Fibroblast of lung (primary cell): ENCODE data around the gene ZBTB37. TPM values are rescaled to one million over a fixed set of nuclear protein-coding genes. Genes with fewer than 3 reads are reported as not detected.

Source experiments
- DNase-seq, 2 donors: peaks; one replicate each; pipeline versions ENCODE4 v3.0.0 to v3.0.0-alpha.2; 2010; ENCODE audit warnings: low read depth in 2 of 2
- H2AFZ ChIP-seq: 2 replicates; pipeline ENCODE4 v1.5.1; 2012; ENCODE audit warnings: low read length, control low read depth, inconsistent platforms
- H3K27ac ChIP-seq: 2 replicates; pipeline ENCODE4 v1.5.1; 2011; ENCODE audit warnings: low read length, control low read depth; ENCODE audit not compliant: insufficient read depth
- H3K27me3 ChIP-seq: 2 replicates; pipeline ENCODE4 v1.5.1; 2011; ENCODE audit warnings: mild to moderate bottlenecking, low read length; ENCODE audit not compliant: control insufficient read depth, insufficient read depth
- H3K36me3 ChIP-seq: 2 replicates; pipeline ENCODE4 v1.5.1; 2011; ENCODE audit warnings: low read length; ENCODE audit not compliant: control insufficient read depth, insufficient read depth
- H3K4me1 ChIP-seq: 2 replicates; pipeline ENCODE4 v1.5.1; 2011; ENCODE audit warnings: low read length; ENCODE audit not compliant: control insufficient read depth, insufficient read depth; ENCODE audit errors: extremely low read depth
- H3K4me2 ChIP-seq: 2 replicates; pipeline ENCODE4 v1.5.1; 2011; ENCODE audit warnings: low read length, control low read depth; ENCODE audit not compliant: insufficient read depth; ENCODE audit errors: extremely low read depth
- H3K4me3 ChIP-seq, 4 experiments: fragments of 200-600 bp in 1 of 4; sonication (generic) in 1 of 4; replicated peaks in 1 of 4; 2 replicates each; pipeline ENCODE4 v1.5.1; 2011 to 2016; ENCODE audit warnings: low read length in 4 of 4, low read depth in 3 of 4, mild to moderate bottlenecking in 3 of 4, control low read depth in 2 of 4, inconsistent platforms in 1 of 4, mixed read lengths in 1 of 4; ENCODE audit not compliant: insufficient read depth in 1 of 4; ENCODE audit errors: control extremely low read depth in 1 of 4
- H3K79me2 ChIP-seq: 2 replicates; pipeline ENCODE4 v1.5.1; 2012; ENCODE audit warnings: mild to moderate bottlenecking, low read length, inconsistent platforms; ENCODE audit not compliant: control insufficient read depth, insufficient read depth
- H3K9ac ChIP-seq: 2 replicates; pipeline ENCODE4 v1.5.1; 2011; ENCODE audit warnings: mild to moderate bottlenecking, low read length, control low read depth; ENCODE audit not compliant: insufficient read depth
- H3K9me3 ChIP-seq: 2 replicates; pipeline ENCODE4 v1.5.1; 2012; ENCODE audit warnings: low read depth, low read length; ENCODE audit not compliant: control insufficient read depth, insufficient read depth
- H4K20me1 ChIP-seq: 2 replicates; pipeline ENCODE4 v1.5.1; 2011; ENCODE audit warnings: low read length; ENCODE audit not compliant: control insufficient read depth, insufficient read depth; ENCODE audit errors: extremely low read depth
- EZH2 ChIP-seq: IDR thresholded peaks from 2 replicates; pipeline ENCODE4 v1.5.1; 2012; ENCODE audit warnings: low read length, control low read depth, mild to moderate bottlenecking; ENCODE audit errors: missing control alignments
- polyA plus RNA-seq, 2 donors: library from polyadenylated mRNA; depleted of rRNA in 1 of 2; stranded (reverse) in 1 of 2; unstranded in 1 of 2; fragments of >200 nt; gene quantifications; 2 replicates each; pipeline ENCODE4 v1.2.1, GENCODE V29; 2011 to 2012; ENCODE audit warnings: missing spikeins in 1 of 2
- total RNA-seq: library from RNA; depleted of rRNA; stranded (reverse); fragments of >200 nt; gene quantifications from 2 replicates; pipeline ENCODE4 v1.2.1, GENCODE V29; 2014
- TF ChIP-seq, protein P1 (sequence below), 2 donors: IDR thresholded peaks in 1 of 2; conservative IDR thresholded peaks in 1 of 2; 1 replicate in 1 of 2; 2 replicates in 1 of 2; pipeline ENCODE4 v1.5.1; 2011 to 2012; ENCODE audit warnings: low read length in 2 of 2, control low read depth in 1 of 2, inconsistent platforms in 1 of 2, low read depth in 1 of 2, mild to moderate bottlenecking in 1 of 2

The ZBTB37 gene
- total and polyA plus RNA-seq, 2 donors (not counting 1 experiment from before 2014, with no cell fraction given): 3.0 to 8.3 TPM

DNA sequence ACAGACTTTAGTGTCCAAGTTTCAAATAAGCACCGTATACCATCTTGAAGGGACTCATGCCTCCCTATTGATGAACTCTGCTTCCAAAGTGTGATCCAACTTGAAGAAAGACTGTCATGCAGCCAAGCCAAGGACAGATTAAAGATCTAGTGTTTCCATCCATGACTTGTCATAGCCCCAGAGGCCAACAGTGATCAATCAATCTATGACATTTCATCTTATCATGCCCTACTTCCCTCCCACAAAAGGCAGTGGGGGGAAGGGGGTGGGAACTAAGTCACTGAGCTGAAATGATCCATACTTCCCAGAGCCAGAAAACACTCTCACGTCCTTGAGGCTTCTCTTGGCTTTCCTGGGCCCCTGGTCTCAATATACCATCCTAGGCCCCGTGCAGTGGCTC is 44.9 kb downstream of the ZBTB37 start:
- H4K20me1 ChIP-seq: no peaks in the 10 kb centered on the region
- H3K36me3 ChIP-seq: no peaks in the 10 kb centered on the region
- H2AFZ ChIP-seq: no peak overlapping the region
- no peak overlapping the region for H3K9ac ChIP-seq
- no peaks in the 10 kb centered on the region for H3K79me2 ChIP-seq
- H3K4me2 ChIP-seq: no peak overlapping the region
- H3K4me1 ChIP-seq: no peaks in the 10 kb centered on the region
- H3K27ac ChIP-seq: no peak overlapping the region
- no peaks in the 10 kb centered on the region for H3K9me3 ChIP-seq
- TF ChIP-seq EZH2: no peak
- TF ChIP-seq, protein P1, sequence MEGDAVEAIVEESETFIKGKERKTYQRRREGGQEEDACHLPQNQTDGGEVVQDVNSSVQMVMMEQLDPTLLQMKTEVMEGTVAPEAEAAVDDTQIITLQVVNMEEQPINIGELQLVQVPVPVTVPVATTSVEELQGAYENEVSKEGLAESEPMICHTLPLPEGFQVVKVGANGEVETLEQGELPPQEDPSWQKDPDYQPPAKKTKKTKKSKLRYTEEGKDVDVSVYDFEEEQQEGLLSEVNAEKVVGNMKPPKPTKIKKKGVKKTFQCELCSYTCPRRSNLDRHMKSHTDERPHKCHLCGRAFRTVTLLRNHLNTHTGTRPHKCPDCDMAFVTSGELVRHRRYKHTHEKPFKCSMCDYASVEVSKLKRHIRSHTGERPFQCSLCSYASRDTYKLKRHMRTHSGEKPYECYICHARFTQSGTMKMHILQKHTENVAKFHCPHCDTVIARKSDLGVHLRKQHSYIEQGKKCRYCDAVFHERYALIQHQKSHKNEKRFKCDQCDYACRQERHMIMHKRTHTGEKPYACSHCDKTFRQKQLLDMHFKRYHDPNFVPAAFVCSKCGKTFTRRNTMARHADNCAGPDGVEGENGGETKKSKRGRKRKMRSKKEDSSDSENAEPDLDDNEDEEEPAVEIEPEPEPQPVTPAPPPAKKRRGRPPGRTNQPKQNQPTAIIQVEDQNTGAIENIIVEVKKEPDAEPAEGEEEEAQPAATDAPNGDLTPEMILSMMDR (conservative IDR thresholded peaks at IDR 0.05 in 1 of 2, IDR thresholded peaks at IDR 0.05 in 1 of 2; ENCODE audit: low read depth in 1 of 2, low read length in 2 of 2): no peak
- no peak overlapping the region for H3K4me3 ChIP-seq
- no peak for DNase-seq
- no peaks in the 10 kb centered on the region for H3K27me3 ChIP-seq

DNA sequence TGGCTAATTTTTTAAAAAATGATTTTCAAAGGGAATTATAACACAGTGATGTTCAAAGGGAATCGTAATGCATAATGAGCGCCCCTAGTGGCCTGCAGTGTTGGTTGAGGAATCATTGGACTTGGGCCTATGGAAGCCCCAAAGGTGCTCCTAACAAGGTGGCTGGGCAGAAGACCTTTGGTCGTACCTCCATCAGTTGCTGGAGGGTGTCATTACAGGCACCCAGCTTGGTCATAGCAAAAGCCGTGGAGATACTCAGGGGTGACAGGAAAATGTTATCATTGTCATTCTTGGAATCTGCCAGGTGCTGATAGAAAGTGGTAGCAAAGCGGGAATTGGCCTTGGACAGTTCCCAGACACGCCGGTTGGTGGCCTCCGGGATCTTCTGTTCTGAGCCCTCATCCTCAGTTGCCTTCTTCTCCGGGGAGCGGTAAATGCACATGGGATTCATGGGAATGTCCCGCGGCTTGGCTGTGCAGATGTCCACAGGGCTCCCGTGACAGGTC is 46.2 kb downstream of the ZBTB37 start:
- H3K27ac ChIP-seq: no peak overlapping the region
- H2AFZ ChIP-seq: no peak overlapping the region
- TF ChIP-seq EZH2: no peak
- TF ChIP-seq, protein P1 (conservative IDR thresholded peaks at IDR 0.05 in 1 of 2, IDR thresholded peaks at IDR 0.05 in 1 of 2; ENCODE audit: low read depth in 1 of 2, low read length in 2 of 2): peak; percentile 37 to 61
- no peaks in the 10 kb centered on the region for H3K4me1 ChIP-seq
- no peaks in the 10 kb centered on the region for H4K20me1 ChIP-seq
- peak in 1 of 2 donors; percentile 12 for DNase-seq
- H3K36me3 ChIP-seq: no peaks in the 10 kb centered on the region
- H3K79me2 ChIP-seq: no peaks in the 10 kb centered on the region
- H3K9ac ChIP-seq: no peak overlapping the region
- H3K4me2 ChIP-seq: no peak overlapping the region
- no peaks in the 10 kb centered on the region for H3K9me3 ChIP-seq
- no peak overlapping the region for H3K4me3 ChIP-seq
- H3K27me3 ChIP-seq: no peaks in the 10 kb centered on the region

DNA sequence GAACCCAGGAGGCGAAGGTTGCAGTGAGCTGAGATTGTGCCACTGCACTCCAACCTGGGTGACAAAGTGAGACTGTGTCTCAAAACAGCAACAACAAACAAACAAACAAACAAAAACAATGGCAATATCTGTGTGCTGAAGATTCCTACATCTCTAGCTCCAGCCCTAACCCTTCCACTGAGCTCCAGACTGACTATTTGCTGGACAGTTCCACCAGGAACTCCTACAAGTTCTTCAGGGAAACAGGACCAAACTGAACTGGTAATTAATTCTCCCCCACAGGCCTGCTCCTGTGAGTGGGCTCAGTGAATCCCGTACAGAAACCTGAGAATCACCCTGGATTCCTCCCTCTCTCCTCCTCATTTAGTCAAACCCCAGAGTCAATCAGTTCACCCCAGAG is 47.4 kb downstream of the ZBTB37 start:
- H2AFZ ChIP-seq: no peak overlapping the region
- H3K79me2 ChIP-seq: no peaks in the 10 kb centered on the region
- H4K20me1 ChIP-seq: no peaks in the 10 kb centered on the region
- no peaks in the 10 kb centered on the region for H3K4me1 ChIP-seq
- no peak overlapping the region for H3K4me2 ChIP-seq
- no peak for DNase-seq
- H3K36me3 ChIP-seq: no peaks in the 10 kb centered on the region
- no peak overlapping the region for H3K9ac ChIP-seq
- H3K27me3 ChIP-seq: no peaks in the 10 kb centered on the region
- TF ChIP-seq, protein P1 (conservative IDR thresholded peaks at IDR 0.05 in 1 of 2, IDR thresholded peaks at IDR 0.05 in 1 of 2; ENCODE audit: low read depth in 1 of 2, low read length in 2 of 2): no peak
- no peak for TF ChIP-seq EZH2
- no peaks in the 10 kb centered on the region for H3K9me3 ChIP-seq
- H3K27ac ChIP-seq: no peak overlapping the region
- H3K4me3 ChIP-seq: no peak overlapping the region
